Measurements from ENCODE around the gene C2orf81.

The C2orf81 gene

GRCh38 chr2:74387346-74387745 lies 34.1 kb downstream of the C2orf81 start:
- DNase-seq = no peak

- no peak for DNase-seq
Observed at GRCh38 chr2:74385396-74385795, 36.0 kb downstream of the C2orf81 start.

- no peak for DNase-seq
Observed at GRCh38 chr2:74384051-74384450, 37.4 kb downstream of the C2orf81 start.

- no peak for DNase-seq
Observed at GRCh38 chr2:74383254-74383653, 38.2 kb downstream of the C2orf81 start.

- no peak for DNase-seq
Observed at GRCh38 chr2:74381751-74382150, 39.7 kb downstream of the C2orf81 start.

GRCh38 chr2:74379851-74380789 lies 41.3 kb downstream of the C2orf81 start, which contains the start of gene DCTN1:
DCTN1 (minus strand) TSS chr2:74380311; CDS start chr2:74380037, 274 bp downstream.
- peak; percentile 12 for DNase-seq

- no peak for DNase-seq
Observed at GRCh38 chr2:74378007-74378406, 43.4 kb downstream of the C2orf81 start.

- DNase-seq = no peak
Observed at GRCh38 chr2:74375838-74376237, 45.6 kb downstream of the C2orf81 start.

- no peak for DNase-seq
Observed at GRCh38 chr2:74374509-74375205, 46.8 kb downstream of the C2orf81 start.

GRCh38 chr2:74373985-74374384 lies 47.4 kb downstream of the C2orf81 start:
- no peak for DNase-seq

GRCh38 chr2:74373221-74373676 lies 48.2 kb downstream of the C2orf81 start:
- no peak for DNase-seq

- DNase-seq = no peak
Observed at GRCh38 chr2:74372674-74373073, 48.7 kb downstream of the C2orf81 start.

- no peak for DNase-seq
Observed at GRCh38 chr2:74371421-74371820, 50.0 kb downstream of the C2orf81 start.

GRCh38 chr2:74369976-74370375 lies 51.4 kb downstream of the C2orf81 start:
- no peak for DNase-seq

- no peak for DNase-seq
Observed at GRCh38 chr2:74368499-74368898, 52.9 kb downstream of the C2orf81 start.

GRCh38 chr2:74367789-74368188 lies 53.6 kb downstream of the C2orf81 start:
- DNase-seq = no peak

GRCh38 chr2:74366036-74366435 lies 55.4 kb downstream of the C2orf81 start:
- DNase-seq = no peak

- DNase-seq = no peak
Observed at GRCh38 chr2:74364533-74365505, 56.6 kb downstream of the C2orf81 start.

All from activated gamma-delta T cell treated with Interleukin-2 at 50 U/mL for 16 hours (primary cell).